CD4-positive, alpha-beta T cell treated with Interleukin-2 at 100 ng/mL for 4 hours (primary cell): Measurements from ENCODE around the gene SLC39A7.

ENCODE experiments used
- DNase-seq: peaks from one replicate; pipeline ENCODE4 v3.0.0-alpha.2; 2020; ENCODE audit warnings: low spot score

SLC39A7 gene

GRCh38 chr6:33190504-33191107 is 10.1 kb upstream of the SLC39A7 start:
- DNase-seq, result no peak

- no peak for DNase-seq
These were observed 9.1 kb upstream of the SLC39A7 start for GRCh38 chr6:33191383-33192104.

GRCh38 chr6:33192105-33192646 is 8.5 kb upstream of the SLC39A7 start, which contains the start of gene COL11A2:
Gene COL11A2, minus strand, starts transcription at chr6:33192467. Its CDS starts 227 bp downstream, at chr6:33192240.
- no peak for DNase-seq

- DNase-seq, result no peak
These were observed 7.7 kb upstream of the SLC39A7 start for GRCh38 chr6:33192671-33193602.

GRCh38 chr6:33193619-33194018 is 7.0 kb upstream of the SLC39A7 start:
- no peak for DNase-seq

- no peak for DNase-seq
These were observed 6.2 kb upstream of the SLC39A7 start for GRCh38 chr6:33194431-33194979.

GRCh38 chr6:33195304-33196165 is 5.1 kb upstream of the SLC39A7 start:
- no peak for DNase-seq

- peak; percentile 63 for DNase-seq
These were observed 3.1 kb upstream of the SLC39A7 start for GRCh38 chr6:33197431-33198048.

- DNase-seq, result no peak
These were observed 2.4 kb upstream of the SLC39A7 start for GRCh38 chr6:33198159-33198852.

GRCh38 chr6:33198853-33199436 is 1.7 kb upstream of the SLC39A7 start:
- DNase-seq, result no peak

- peak; percentile 61 for DNase-seq
These were observed 914 bp upstream of the SLC39A7 start for GRCh38 chr6:33199687-33200218.

GRCh38 chr6:33201147-33201545 is 479 bp downstream of the SLC39A7 start:
- no peak for DNase-seq

GRCh38 chr6:33201935-33202334 is 1.3 kb downstream of the SLC39A7 start:
- no peak for DNase-seq

- DNase-seq, result no peak
These were observed 2.1 kb downstream of the SLC39A7 start for GRCh38 chr6:33202799-33203198.

- no peak for DNase-seq
These were observed 2.9 kb downstream of the SLC39A7 start for GRCh38 chr6:33203443-33204164.

GRCh38 chr6:33204165-33204414 is 3.4 kb downstream of the SLC39A7 start:
- DNase-seq, result no peak

GRCh38 chr6:33204415-33205190 is 3.9 kb downstream of the SLC39A7 start, which contains the start of gene HSD17B8:
Gene HSD17B8, plus strand, starts transcription at chr6:33204655. Its CDS starts 14 bp downstream, at chr6:33204669.
- peak; percentile 89 for DNase-seq
